HL-60 (cell line): ENCODE results near the gene CSHL1.

Experiments
- CTCF ChIP-seq: IDR thresholded peaks from one replicate; pipeline ENCODE4 v1.5.1; 2011; ENCODE audit warnings: low read length, control low read depth, inconsistent platforms; ENCODE audit not compliant: insufficient read depth
- POLR2AphosphoS5 ChIP-seq: IDR thresholded peaks from 2 replicates; pipeline ENCODE4 v1.6.1; 2012; ENCODE audit warnings: low read depth

DNA sequence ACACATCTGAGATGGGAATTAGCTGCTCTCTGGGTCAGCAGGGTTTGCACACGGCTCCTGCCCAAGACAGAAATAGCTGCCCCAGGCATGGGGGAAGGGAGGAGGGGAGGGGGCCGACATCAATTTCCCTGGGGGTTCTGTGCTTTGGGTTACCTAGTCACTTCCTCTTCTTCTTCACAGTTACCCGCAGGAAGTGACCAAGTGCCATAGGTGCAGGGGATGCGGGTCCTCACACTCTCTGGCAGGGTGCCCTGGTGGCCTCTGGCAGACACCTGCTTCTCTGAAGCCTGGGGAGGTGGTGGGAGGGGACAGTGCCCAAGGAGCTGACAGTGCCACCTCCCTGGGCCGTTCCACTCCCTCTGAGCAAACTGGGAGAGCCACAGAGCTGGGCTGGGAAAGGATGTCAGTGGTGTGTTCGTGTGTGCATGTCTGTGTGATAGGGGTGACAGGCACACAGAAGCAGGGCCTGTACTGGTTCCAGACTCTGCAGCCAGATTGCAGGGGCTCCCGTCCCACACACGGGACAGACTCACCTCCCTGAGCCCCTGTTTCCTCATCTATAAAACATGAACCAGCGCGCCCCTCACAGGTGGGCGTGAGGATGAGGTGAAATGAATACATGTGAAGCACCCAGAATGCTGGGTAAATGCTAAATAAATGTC is 43.5 kb upstream of the CSHL1 start:
- no peak for TF ChIP-seq CTCF
- no peak for TF ChIP-seq POLR2AphosphoS5
